GM12872 (cell line): Measurements from ENCODE around the gene POTEM.
"Not testable (repeated sequence)": the region's sequence is repeated elsewhere in the genome, so short reads cannot be mapped to it uniquely, and the experiment has no call there.

Source experiments
- TF ChIP-seq, protein P1 (sequence below): IDR thresholded peaks from 3 replicates; pipeline ENCODE4 v1.5.1; 2011; ENCODE audit warnings: low read depth, mild to moderate bottlenecking, low read length, moderate library complexity; ENCODE audit not compliant: insufficient read depth

POTEM gene

DNA sequence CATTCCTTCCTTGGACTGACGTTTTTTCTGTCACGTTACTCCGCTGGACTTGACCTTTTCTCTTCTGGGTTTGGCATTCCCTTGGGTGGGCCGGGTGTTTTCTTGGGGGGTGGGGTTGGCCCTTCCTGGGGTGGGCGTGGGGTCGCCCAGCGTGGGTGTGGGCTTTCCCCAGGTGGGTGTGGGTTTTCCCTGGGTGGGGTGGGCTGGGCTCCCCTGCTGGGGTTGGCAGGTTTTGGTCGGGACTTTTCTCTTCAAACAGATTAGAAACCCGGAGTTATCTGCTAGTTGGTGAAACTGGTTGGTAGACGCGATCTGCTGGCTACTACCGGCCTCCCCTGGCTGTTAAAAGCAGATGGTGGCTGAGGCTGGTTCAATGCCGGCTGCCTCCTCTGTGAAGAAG is at the start of gene POTEM:
Gene POTEM (plus strand): TSS at position 301 of the 400 bp plus-strand sequence. CDS start 52 bp downstream, at position 353.
- TF ChIP-seq, protein P1, sequence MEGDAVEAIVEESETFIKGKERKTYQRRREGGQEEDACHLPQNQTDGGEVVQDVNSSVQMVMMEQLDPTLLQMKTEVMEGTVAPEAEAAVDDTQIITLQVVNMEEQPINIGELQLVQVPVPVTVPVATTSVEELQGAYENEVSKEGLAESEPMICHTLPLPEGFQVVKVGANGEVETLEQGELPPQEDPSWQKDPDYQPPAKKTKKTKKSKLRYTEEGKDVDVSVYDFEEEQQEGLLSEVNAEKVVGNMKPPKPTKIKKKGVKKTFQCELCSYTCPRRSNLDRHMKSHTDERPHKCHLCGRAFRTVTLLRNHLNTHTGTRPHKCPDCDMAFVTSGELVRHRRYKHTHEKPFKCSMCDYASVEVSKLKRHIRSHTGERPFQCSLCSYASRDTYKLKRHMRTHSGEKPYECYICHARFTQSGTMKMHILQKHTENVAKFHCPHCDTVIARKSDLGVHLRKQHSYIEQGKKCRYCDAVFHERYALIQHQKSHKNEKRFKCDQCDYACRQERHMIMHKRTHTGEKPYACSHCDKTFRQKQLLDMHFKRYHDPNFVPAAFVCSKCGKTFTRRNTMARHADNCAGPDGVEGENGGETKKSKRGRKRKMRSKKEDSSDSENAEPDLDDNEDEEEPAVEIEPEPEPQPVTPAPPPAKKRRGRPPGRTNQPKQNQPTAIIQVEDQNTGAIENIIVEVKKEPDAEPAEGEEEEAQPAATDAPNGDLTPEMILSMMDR: not testable (repeated sequence)
